Central memory CD8-positive, alpha-beta T cell (primary cell): ENCODE data around the gene OVCA2.

ENCODE experiments used
- ATAC-seq: fragments of 150-1000 bp; cut with Tn5 transposase; replicated peaks from 2 replicates; pipeline ENCODE4 v1.10.0; 2022; ENCODE audit warnings: mild to moderate bottlenecking, moderate FRiP score, moderate number of reproducible peaks; ENCODE audit not compliant: poor library complexity, severe bottlenecking; ENCODE audit errors: extremely low read depth
- DNase-seq, 2 donors: peaks; one replicate each; pipeline ENCODE4 v3.0.0; 2021; ENCODE audit warnings: low spot score in 2 of 2
- H3K27ac Mint-ChIP-seq: one replicate; pipeline ENCODE4 v1.8.0; 2022; ENCODE audit warnings: low read depth, mild to moderate bottlenecking, moderate library complexity, mixed read lengths
- H3K27me3 Mint-ChIP-seq: one replicate; pipeline ENCODE4 v1.8.0; 2022; ENCODE audit warnings: mixed read lengths
- H3K36me3 Mint-ChIP-seq: one replicate; pipeline ENCODE4 v1.8.0; 2022; ENCODE audit warnings: mild to moderate bottlenecking, moderate library complexity, mixed read lengths; ENCODE audit not compliant: insufficient read depth
- H3K4me1 Mint-ChIP-seq: one replicate; pipeline ENCODE4 v1.8.0; 2022; ENCODE audit warnings: mixed read lengths
- H3K4me3 Mint-ChIP-seq: one replicate; pipeline ENCODE4 v1.8.0; 2022; ENCODE audit warnings: mild to moderate bottlenecking, moderate library complexity, mixed read lengths
- H3K9me3 Mint-ChIP-seq: one replicate; pipeline ENCODE4 v1.8.0; 2022; ENCODE audit warnings: mixed read lengths

The OVCA2 gene

GRCh38 chr17:2029911-2030778 is 11.7 kb upstream of the OVCA2 start, which contains the start of gene DPH1:
TSS of gene DPH1 (plus strand) at chr17:2030153. CDS start at chr17:2030170, 17 bp downstream.
- Mint-ChIP-seq H3K4me3 (peak within 1 kb of the TSS; percentile 92), H3K27ac (peak within 1 kb of the TSS; percentile 84), H3K4me1 (peaks cover 28% of the 10 kb centered on the region), H3K36me3 (peaks cover 10% of the 10 kb centered on the region), H3K9me3 (no peaks in the 10 kb centered on the region), H3K27me3 (peaks cover 36% of the 10 kb centered on the region)
- DNase-seq (peak; percentile 68 to 74), ATAC-seq (peak; percentile 86)

GRCh38 chr17:2030779-2031163 is 11.1 kb upstream of the OVCA2 start:
- Mint-ChIP-seq H3K27ac (peak overlapping the region; percentile 84), H3K9me3 (no peaks in the 10 kb centered on the region), H3K4me3 (peak overlapping the region; percentile 92), H3K4me1 (peaks cover 22% of the 10 kb centered on the region), H3K27me3 (peaks cover 30% of the 10 kb centered on the region), H3K36me3 (peaks cover 10% of the 10 kb centered on the region)
- peak; percentile 1 for ATAC-seq
- no peak for DNase-seq

GRCh38 chr17:2033153-2033552 is 8.7 kb upstream of the OVCA2 start:
- H3K27ac Mint-ChIP-seq: no peak overlapping the region
- H3K4me1 Mint-ChIP-seq: peaks cover 15% of the 10 kb centered on the region
- no peak for DNase-seq
- ATAC-seq: no peak
- no peaks in the 10 kb centered on the region for H3K9me3 Mint-ChIP-seq
- peaks cover 7% of the 10 kb centered on the region for H3K27me3 Mint-ChIP-seq
- H3K36me3 Mint-ChIP-seq: peaks cover 15% of the 10 kb centered on the region
- H3K4me3 Mint-ChIP-seq: no peak overlapping the region

GRCh38 chr17:2034157-2034556 is 7.7 kb upstream of the OVCA2 start:
- DNase-seq (no peak), ATAC-seq (no peak)
- peaks cover 21% of the 10 kb centered on the region for H3K36me3 Mint-ChIP-seq
- no peaks in the 10 kb centered on the region for H3K9me3 Mint-ChIP-seq
- H3K4me1 Mint-ChIP-seq: peaks cover 15% of the 10 kb centered on the region
- H3K4me3 Mint-ChIP-seq: no peak overlapping the region
- no peaks in the 10 kb centered on the region for H3K27me3 Mint-ChIP-seq
- H3K27ac Mint-ChIP-seq: no peak overlapping the region

- H3K4me3 Mint-ChIP-seq: no peak overlapping the region
- DNase-seq (no peak), ATAC-seq (no peak)
- H3K9me3 Mint-ChIP-seq: no peaks in the 10 kb centered on the region
- peaks cover 21% of the 10 kb centered on the region for H3K36me3 Mint-ChIP-seq
- H3K27ac Mint-ChIP-seq: no peak overlapping the region
- H3K4me1 Mint-ChIP-seq: peaks cover 11% of the 10 kb centered on the region
- H3K27me3 Mint-ChIP-seq: no peaks in the 10 kb centered on the region
These were observed 6.8 kb upstream of the OVCA2 start for GRCh38 chr17:2034806-2035540.

GRCh38 chr17:2035541-2036488 is 6.0 kb upstream of the OVCA2 start:
- Mint-ChIP-seq H3K4me3 (no peak overlapping the region), H3K36me3 (peaks cover 21% of the 10 kb centered on the region), H3K4me1 (peaks cover 3% of the 10 kb centered on the region), H3K27me3 (no peaks in the 10 kb centered on the region), H3K27ac (no peak overlapping the region), H3K9me3 (no peaks in the 10 kb centered on the region)
- no peak for ATAC-seq
- no peak for DNase-seq

- Mint-ChIP-seq H3K4me1 (peaks cover 4% of the 10 kb centered on the region), H3K27ac (no peak overlapping the region), H3K27me3 (no peaks in the 10 kb centered on the region), H3K36me3 (peaks cover 24% of the 10 kb centered on the region), H3K4me3 (no peak overlapping the region), H3K9me3 (no peaks in the 10 kb centered on the region)
- DNase-seq: no peak
- ATAC-seq: no peak
These were observed 4.7 kb upstream of the OVCA2 start for GRCh38 chr17:2037155-2037554.

- Mint-ChIP-seq H3K27ac (no peak overlapping the region), H3K27me3 (no peaks in the 10 kb centered on the region), H3K9me3 (no peaks in the 10 kb centered on the region), H3K4me1 (peaks cover 18% of the 10 kb centered on the region), H3K36me3 (peaks cover 20% of the 10 kb centered on the region), H3K4me3 (peak overlapping the region; percentile 92)
- DNase-seq: no peak
- ATAC-seq: no peak
These were observed 1.5 kb upstream of the OVCA2 start for GRCh38 chr17:2040219-2040827.

- DNase-seq (no peak), ATAC-seq (no peak)
- peak overlapping the region; percentile 92 for H3K4me3 Mint-ChIP-seq
- no peaks in the 10 kb centered on the region for H3K9me3 Mint-ChIP-seq
- peaks cover 18% of the 10 kb centered on the region for H3K4me1 Mint-ChIP-seq
- H3K27me3 Mint-ChIP-seq: no peaks in the 10 kb centered on the region
- peaks cover 20% of the 10 kb centered on the region for H3K36me3 Mint-ChIP-seq
- H3K27ac Mint-ChIP-seq: no peak overlapping the region
These were observed 771 bp upstream of the OVCA2 start for GRCh38 chr17:2040942-2041560.

GRCh38 chr17:2042390-2042847 is 597 bp downstream of the OVCA2 start:
- H3K4me3 Mint-ChIP-seq: peak overlapping the region; percentile 92

GRCh38 chr17:2042933-2043332 is 1.1 kb downstream of the OVCA2 start:
- H3K27ac Mint-ChIP-seq: peak overlapping the region; percentile 96

More at GRCh38 chr17:2042390-2042847, 597 bp downstream of the OVCA2 start:
- Mint-ChIP-seq H3K27ac (peak overlapping the region; percentile 96), H3K9me3 (no peaks in the 10 kb centered on the region), H3K27me3 (no peaks in the 10 kb centered on the region), H3K4me1 (peaks cover 18% of the 10 kb centered on the region), H3K36me3 (peaks cover 19% of the 10 kb centered on the region)
- ATAC-seq (no peak), DNase-seq (no peak)

More at GRCh38 chr17:2042933-2043332, 1.1 kb downstream of the OVCA2 start:
- no peaks in the 10 kb centered on the region for H3K9me3 Mint-ChIP-seq
- H3K4me1 Mint-ChIP-seq: peaks cover 18% of the 10 kb centered on the region
- ATAC-seq (no peak), DNase-seq (no peak)
- peak overlapping the region; percentile 92 for H3K4me3 Mint-ChIP-seq
- peaks cover 15% of the 10 kb centered on the region for H3K36me3 Mint-ChIP-seq
- no peaks in the 10 kb centered on the region for H3K27me3 Mint-ChIP-seq
